ENCODE results near the gene YARS2.
"Not testable (repeated sequence)": the region's sequence is repeated elsewhere in the genome, so short reads cannot be mapped to it uniquely, and the experiment has no call there.

YARS2 gene

GRCh38 chr12:32753605-32754004, 2.1 kb downstream of the YARS2 start:
- DNase-seq (ENCODE audit: low spot score): no peak

- no peak for DNase-seq (ENCODE audit: low spot score)
Measured at GRCh38 chr12:32743264-32743663, 12.4 kb downstream of the YARS2 start.

GRCh38 chr12:32742133-32742532, 13.6 kb downstream of the YARS2 start:
- no peak for DNase-seq (ENCODE audit: low spot score)

DNA sequence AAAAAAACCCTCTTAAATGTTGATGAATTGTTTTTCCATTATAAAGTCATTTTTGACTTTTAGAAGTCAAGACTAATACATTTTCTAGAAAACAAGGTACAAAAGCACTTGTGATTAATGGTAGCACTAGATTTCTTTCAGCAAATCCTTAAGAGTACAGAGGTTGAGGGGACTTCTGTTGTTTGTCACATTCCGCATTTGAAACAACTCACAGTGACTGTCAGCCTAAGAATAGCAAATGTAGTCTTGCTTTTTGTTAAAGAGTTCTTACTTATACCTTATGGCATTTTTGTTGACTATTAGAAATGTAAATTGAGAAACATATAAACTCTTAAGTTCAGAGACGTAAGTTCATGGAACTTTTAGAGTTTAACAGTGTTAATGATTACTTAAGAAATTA, 16.4 kb downstream of the YARS2 start:
- DNase-seq (ENCODE audit: low spot score): no peak

DNA sequence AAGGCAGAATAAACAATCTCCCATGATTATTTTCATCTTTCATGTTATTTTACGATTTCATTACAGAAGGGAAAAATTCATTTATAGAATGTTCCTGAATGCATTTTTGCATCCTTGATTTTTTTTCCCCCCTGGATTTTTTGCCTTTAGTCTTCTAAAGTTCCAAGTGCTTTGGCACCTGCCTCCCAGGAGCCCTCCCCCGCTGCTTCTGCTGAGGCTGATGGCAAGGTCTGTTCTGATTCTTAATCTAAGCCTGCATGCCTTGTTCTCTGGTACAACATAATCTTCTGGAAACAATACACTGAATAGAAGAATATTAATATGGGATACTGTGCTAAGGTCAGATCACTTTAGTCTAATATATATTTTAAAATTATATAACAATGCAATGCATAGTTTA, 18.0 kb downstream of the YARS2 start:
- no peak for DNase-seq (ENCODE audit: low spot score)

DNA sequence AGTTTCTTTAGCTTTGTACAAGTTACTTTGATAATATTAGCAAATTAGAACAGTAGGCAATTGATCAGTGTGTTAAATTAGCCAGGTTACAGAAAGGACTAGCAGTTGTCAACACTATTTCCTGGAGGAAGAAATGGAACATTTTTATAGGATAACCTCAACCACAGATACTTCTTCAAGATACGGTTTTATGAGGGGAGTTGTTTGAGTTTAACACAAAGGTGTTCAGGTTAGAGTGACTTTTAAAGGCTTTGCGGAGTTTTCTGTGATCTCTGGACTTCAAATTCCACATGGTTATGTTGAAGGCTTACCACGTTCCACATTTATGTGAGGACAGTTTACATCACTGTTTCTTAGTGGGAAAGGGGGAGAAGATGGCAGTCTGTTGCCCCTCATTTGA, 19.3 kb downstream of the YARS2 start:
- no peak for DNase-seq (ENCODE audit: low spot score)

- DNase-seq (ENCODE audit: low spot score): no peak
Measured at GRCh38 chr12:32734952-32735351, 20.7 kb downstream of the YARS2 start.

GRCh38 chr12:32727237-32727636, 28.5 kb downstream of the YARS2 start:
- no peak for DNase-seq (ENCODE audit: low spot score)

- no peak for DNase-seq (ENCODE audit: low spot score)
Measured at GRCh38 chr12:32726286-32726685, 29.4 kb downstream of the YARS2 start.

GRCh38 chr12:32725308-32725707, 30.4 kb downstream of the YARS2 start:
- not testable (repeated sequence) for DNase-seq (ENCODE audit: low spot score)

DNA sequence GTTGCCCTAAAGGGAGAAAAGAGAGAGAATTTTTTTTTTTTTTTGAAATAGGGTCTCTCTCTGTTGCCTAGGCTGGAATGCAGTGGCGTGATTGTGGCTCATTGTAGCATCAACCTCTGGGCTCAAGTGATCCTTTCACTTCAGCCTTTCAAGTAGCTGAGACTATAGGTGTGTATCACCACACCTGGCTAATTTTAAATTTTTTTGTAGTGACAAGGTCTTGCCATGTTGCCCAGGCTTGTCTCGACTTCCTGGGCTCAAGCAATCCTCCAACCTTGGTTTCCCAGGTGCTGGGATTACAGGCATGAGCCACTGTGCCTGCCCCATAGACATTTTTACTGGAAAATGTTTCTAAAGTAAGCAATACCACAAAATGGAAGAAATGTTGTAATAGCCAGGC, 36.8 kb downstream of the YARS2 start:
- DNase-seq (ENCODE audit: low spot score): no peak

- DNase-seq (ENCODE audit: low spot score): no peak
Measured at GRCh38 chr12:32714772-32715171, 40.9 kb downstream of the YARS2 start.

DNA sequence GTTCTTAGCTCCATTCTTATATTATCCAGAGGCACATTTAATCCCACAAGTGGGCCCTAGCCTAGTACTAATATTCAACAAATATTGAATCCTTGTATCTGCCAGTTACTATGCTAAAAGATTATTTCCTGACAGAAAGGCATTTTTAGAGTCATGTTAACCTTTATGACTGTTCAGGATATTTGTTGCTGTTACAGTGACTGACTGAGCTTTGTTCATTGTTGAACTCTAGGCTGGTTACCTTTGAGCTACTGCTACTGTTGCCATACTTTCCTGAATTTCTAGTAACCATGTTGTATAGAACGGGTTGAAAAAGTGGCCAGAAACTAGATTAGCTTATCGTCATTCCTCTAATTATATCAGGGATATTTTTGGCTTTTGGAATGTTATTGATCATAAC, 46.8 kb downstream of the YARS2 start:
- DNase-seq (ENCODE audit: low spot score): no peak

DNA sequence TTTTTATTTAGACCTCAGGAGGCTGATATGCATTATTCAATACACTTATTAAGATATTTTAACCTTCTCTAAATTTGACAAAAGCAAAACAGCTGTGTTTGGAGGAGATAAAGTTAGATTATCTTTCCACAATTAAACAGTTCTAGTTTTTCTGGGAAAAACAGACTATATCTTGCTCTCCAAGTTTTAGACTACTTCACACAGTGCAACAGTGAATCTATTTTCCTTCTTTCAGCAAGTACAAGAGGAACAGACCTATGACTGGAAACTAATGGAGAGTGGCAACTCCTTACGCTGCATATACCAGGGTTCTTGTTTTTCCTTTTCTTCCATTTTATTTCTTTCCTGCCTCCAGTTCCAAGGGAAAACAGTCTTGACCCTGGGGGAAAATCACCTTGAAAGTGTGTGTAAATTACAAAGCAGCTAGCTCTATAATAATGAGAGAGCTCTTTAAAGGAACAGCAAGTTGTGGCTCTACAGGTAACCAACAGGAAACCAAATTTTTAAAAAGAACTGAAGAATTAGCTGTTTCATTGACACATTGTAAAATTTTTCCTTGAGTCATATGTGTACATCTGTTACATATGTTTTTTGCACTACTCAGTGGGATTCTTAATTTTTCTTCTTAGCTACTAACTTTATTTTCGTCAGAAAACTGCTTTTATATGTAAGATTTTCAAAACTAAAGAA, 49.2 kb downstream of the YARS2 start:
- DNase-seq (ENCODE audit: low spot score): no peak

DNA sequence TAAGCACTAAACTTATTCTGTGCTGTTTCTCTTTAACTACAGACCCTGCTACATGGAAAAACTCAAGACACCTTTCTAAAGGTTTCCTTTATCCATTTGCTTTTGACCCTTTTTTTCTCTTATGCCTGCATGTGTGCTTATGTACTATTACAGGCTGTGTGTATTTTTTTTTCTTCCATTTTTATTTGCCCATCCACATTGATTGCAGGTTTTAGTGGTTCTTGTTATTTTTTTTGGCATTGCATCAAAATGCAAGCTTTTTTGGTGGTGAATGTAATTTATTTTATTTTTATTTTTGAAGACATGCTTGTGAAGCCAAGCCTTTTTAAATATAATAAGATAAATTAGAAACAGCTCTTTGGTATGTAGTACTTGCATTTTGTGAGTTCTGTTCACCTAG, 49.9 kb downstream of the YARS2 start:
- DNase-seq (ENCODE audit: low spot score): no peak

DNA sequence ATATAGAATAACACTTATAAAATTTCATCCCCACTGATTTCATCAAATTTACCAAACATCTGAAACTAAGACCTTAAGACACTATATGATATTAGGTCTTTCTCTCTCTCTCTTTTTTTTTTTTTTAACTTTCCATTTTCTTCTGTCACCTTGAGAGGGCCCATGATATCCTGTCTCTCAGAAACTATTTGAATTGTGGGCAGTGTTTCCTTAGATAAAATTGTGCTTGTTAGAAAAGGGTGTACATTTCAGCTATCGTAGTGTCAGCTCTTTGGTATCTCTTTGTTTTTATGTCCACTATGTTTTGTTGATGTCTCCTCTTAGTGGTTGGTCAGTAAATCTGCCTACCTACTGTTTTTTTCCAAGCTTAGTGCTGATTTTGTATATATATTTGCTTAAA, 52.8 kb downstream of the YARS2 start:
- no peak for DNase-seq (ENCODE audit: low spot score)

DNA sequence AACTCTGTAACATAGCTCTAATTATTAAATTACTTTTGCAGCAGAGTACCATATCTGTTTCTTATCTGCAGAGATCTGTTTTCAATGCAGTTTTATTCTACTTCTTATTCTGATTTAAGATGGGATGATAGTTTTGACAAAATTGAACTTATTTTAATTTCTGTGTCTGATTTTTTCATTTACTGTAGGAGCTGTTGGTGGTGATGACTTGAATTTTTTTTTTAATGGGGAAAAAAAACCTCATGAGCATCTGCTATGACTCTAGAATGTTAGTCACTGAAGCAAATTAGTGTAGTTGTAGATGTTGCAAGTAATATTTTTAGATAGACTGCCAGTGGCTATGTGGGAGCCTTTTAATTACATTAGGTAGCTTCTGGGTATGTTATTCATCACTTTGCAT, 53.2 kb downstream of the YARS2 start:
- no peak for DNase-seq (ENCODE audit: low spot score)

GRCh38 chr12:32699437-32699836, 56.3 kb downstream of the YARS2 start:
- not testable (repeated sequence) for DNase-seq (ENCODE audit: low spot score)

DNA sequence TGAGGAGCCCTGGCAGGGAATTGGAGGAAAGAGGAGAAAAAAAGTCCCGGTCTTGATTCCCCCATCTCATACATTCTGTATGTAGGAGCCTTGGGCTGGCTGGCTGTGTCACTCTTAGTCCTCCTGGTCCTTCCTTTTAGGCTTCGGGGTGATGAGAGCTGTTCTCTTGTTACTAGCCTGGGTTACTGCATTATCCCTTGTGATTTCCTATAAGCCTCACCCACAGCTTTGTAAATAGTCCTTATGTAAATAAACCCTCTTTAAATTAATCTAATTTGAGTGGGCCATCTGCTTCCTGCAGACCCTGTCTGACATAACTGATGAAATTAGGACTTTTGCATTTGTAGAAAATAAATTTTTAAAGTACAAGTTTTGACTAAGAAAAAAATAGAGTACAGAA, 57.4 kb downstream of the YARS2 start:
- DNase-seq (ENCODE audit: low spot score): no peak

GRCh38 chr12:32697445-32697844, 58.3 kb downstream of the YARS2 start:
- DNase-seq (ENCODE audit: low spot score): no peak
